Measurements from ENCODE around the gene GPR17. TPM values are rescaled to one million over a fixed set of nuclear protein-coding genes. Genes with fewer than 3 reads are reported as not detected.

The GPR17 gene
- total RNA-seq, 1 experiment from 2014 or later, result not detected

DNA sequence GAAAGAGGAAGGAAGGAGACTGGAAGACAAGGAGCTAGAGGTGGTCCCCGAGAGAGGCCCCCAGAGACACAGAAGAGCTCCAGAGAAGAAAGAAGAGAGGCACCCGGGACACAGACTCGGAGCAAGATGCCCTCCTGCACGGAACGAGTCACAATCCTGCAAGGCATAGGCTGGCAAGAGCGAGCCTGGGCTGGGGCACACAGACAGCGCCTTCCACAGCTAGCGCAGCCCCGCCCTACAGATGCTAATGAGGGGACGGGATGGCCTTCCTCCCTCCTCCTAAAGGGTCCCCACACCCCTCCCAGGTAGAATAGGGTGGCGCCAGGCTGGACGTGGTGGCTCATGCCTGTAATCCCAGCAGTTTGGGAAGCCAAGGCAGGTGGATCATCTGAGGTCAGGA lies 19.8 kb upstream of the GPR17 start:
- DNase-seq (ENCODE audit: low read depth, low spot score), result no peak
- in situ Hi-C loops (cut with HindIII; ENCODE audit: low pct_unique_long_range_greater_than_20kb, low sequenced_read_pairs), result no loop called here

DNA sequence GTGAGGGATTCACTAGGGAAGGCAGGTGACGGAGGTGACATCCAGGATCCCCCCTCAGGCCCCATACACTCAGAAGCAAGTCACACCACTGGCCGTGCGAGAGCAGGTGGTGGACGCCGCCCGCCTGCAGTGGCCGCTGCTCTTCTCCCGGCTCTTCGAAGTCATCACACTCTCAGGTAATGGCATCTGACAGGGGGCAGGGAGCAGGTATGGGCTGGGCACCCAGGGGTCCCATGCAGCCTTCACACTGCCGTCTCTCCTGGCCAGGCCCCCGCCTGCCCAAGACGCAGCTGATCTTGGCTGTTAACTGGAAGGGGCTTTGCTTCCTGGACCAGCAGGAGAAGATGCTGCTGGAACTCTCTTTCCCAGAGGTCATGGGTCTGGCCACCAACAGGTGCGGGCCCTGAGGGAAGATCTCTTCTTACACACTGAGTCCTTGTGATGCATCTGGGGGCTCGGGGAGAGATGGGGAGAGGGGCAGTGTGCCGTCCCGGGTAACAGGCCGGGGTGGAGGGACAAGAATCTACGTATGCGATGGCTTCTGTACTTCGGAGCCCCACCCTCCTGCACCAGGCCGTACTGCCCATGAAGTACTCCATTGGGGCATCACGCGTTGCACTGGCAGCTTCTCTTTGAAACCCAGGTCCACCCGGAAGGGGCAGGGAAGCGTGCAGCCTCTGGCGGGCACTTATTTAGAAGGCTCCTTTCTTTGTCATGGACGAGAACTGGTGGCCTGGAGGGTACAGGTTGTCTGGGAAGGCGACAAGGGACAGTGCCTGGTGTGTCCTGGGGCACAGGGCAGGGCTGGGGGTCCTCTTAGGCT lies 18.8 kb upstream of the GPR17 start:
- in situ Hi-C loops (cut with HindIII; ENCODE audit: low pct_unique_long_range_greater_than_20kb, low sequenced_read_pairs), result no loop called here
- DNase-seq (ENCODE audit: low read depth, low spot score), result no peak

DNA sequence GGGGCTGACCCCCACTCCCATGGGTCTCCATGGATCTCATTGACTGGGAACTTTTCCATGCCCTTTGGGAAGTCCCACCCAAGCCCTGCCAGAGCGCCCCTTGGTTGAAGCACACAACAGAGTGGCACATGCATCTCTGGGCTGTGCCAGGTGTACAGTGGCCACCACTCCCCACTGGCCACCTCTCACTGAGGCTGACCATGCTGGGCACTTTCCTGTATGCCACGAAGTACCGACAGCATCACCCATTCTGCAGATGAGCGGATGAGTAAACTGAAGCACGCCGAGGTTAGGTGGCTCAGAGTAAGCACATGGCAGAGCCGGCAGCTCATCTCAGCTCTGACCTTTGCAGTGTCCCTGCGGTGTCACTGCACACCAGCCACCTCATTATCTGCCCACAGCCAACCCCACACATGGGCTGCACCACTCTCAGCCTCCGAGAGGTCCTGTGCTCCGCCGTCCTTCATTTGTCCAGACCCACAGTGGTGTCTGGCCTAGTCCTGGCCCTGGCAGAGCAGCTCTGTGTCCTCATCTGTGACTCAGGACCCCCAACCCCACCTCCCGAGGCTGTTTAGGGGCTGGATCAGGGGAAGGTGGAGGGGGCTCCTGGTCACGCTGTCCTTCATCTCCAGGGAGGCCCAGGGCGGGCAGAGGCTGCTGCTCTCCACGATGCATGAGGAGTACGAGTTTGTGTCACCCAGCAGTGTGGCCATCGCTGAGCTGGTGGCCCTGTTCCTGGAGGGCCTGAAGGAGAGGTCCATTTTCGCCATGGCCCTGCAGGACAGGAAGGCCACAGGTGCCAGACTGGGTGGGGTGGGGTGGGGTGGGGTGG lies 18.0 kb upstream of the GPR17 start:
- in situ Hi-C loops (cut with HindIII; ENCODE audit: low pct_unique_long_range_greater_than_20kb, low sequenced_read_pairs), result no loop called here
- DNase-seq (ENCODE audit: low read depth, low spot score), result no peak

DNA sequence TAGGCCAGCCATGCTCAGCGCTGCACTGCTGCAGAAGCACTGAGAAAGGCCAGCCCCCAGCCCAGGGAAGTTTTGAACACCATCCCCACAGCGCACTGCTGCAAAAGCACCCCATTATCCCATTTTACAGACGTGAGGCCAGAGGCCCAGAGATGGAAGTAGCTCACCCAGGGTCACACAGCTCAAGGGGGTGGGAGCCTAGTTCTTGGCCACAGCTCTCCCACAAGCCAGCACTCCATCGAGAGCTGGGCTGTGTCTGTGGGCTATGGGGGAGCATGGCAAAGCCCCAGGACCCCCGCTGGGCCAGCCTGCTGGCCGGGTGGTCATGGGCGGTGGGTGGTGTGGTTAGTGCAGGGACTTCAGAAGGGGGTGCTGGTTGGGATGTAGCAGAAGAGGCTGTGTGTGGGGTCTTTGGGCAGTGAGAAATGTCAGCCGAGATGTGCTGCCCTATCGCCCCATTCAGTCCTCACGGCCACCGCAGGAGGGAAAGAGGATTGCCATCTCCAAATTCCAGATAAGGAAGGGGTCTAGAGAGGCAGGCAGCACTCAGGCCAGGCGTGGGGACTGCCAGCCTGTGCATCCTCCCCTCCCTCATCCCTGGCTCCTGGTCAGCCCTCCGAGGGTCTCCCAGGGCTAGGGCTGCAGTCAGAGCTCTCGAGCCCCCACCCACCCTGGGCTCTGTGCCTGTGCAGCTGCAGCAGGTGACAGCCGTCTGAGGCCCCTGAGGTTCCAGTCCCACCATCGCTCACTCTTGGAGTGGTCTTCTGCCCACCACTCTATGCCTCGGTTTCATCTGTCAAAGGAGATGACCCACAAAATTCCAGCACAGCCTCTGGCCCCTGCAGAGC lies 17.0 kb upstream of the GPR17 start:
- no peak for DNase-seq (ENCODE audit: low read depth, low spot score)
- in situ Hi-C loops (cut with HindIII; ENCODE audit: low pct_unique_long_range_greater_than_20kb, low sequenced_read_pairs), result no loop called here

DNA sequence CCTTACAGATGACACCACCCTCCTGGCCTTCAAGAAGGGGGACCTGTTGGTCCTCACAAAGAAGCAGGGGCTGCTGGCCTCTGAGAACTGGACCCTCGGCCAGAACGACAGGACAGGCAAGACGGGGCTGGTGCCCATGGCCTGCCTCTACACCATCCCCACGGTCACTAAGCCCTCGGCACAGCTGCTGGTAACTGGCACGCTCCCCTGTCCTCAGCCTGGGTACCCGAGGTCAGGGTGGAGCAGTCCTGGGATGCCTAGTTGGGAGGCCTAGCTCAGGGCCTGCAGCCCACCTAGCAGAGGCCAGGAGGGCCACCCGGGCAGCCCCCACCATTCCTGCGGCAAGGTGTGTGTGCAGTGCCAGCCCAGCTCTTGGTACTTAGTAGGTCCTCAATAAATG lies 16.3 kb upstream of the GPR17 start:
- in situ Hi-C loops (cut with HindIII; ENCODE audit: low pct_unique_long_range_greater_than_20kb, low sequenced_read_pairs), result no loop called here
- no peak for DNase-seq (ENCODE audit: low read depth, low spot score)

DNA sequence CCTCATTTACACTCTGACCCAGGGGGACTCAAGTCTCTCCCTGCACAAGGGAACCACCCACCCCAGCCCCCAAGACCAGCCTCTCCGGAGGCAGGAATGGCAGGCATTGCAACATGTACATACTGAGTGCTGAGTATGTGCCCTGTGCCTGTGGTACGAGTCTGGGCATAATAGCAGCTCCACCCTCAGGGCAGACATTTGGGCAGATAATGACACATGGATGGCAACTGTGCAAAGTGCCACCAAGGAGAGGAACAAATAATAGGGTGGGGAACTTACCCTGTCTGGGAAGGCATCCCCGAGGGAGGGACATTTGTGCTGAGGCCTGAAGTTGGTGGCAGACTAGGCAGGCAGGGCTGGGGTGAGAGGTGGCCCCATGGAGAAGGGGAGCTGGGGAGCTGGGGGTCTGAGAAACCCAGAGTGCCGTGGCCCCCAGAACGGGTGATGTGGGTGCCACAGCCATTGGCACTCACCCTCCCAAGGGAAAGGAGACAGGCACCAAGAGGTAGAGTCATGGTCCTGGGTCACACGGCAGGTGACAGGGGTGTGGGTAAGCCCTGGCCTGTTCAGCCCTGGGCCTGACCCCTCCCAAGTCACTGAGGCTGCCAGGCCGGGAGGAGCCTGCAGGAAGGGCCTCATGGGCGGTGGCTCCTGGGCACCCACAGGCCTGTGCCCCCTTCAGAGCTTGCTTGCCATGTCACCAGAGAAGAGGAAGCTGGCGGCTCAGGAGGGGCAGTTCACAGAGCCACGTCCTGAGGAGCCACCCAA lies 15.7 kb upstream of the GPR17 start:
- no peak for DNase-seq (ENCODE audit: low read depth, low spot score)
- in situ Hi-C loops (cut with HindIII; ENCODE audit: low pct_unique_long_range_greater_than_20kb, low sequenced_read_pairs), result no loop called here

DNA sequence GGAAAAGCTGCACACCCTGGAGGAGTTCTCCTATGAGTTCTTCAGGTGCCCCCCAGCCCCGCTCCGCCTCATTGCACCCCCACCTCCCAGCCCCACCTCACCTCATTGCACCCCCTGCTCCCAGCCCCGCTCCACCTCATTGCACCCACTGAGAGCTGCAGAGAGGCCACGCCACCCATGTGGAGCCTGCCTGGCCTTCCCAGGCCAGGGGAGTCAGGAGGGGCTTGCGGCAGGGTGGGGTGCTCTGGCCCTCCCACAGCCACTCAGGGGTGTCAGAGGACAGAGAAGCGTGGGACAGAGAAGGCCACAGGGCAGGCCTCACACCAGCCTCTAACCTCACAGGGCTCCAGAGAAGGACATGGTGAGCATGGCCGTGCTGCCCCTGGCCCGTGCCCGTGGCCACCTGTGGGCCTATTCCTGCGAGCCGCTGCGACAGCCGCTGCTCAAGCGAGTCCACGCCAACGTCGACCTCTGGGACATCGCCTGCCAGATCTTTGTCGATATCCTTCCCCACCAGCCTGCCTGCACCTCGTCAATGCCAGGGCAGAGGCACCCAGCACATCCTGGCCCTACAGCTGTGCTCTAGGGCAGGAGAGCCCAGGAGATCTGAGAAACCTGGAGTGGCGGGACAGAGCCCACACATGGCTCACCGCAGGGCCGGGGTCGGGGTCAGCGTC lies 15.0 kb upstream of the GPR17 start:
- in situ Hi-C loops (cut with HindIII; ENCODE audit: low pct_unique_long_range_greater_than_20kb, low sequenced_read_pairs), result no loop called here
- no peak for DNase-seq (ENCODE audit: low read depth, low spot score)

DNA sequence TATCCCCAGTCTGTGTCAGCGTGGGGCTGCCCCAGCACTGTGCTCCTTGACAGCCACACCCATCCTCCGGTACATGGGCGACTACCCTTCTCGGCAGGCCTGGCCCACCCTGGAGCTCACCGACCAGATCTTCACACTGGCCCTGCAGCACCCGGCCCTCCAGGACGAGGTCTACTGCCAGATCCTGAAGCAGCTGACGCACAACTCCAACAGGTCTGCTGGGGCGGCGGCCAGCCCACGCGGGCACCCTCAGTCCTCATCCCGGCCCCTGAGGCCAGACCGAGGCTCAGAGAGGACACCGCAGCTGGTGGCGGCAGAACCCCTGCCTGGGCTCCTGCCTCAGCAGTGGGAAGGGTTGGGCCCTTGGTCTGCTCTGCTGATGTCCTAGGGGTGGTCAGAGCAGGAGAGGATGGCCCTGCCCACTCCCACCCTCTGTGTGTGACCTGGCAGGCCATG lies 14.4 kb upstream of the GPR17 start:
- in situ Hi-C loops (cut with HindIII; ENCODE audit: low pct_unique_long_range_greater_than_20kb, low sequenced_read_pairs), result no loop called here
- DNase-seq (ENCODE audit: low read depth, low spot score), result no peak

DNA sequence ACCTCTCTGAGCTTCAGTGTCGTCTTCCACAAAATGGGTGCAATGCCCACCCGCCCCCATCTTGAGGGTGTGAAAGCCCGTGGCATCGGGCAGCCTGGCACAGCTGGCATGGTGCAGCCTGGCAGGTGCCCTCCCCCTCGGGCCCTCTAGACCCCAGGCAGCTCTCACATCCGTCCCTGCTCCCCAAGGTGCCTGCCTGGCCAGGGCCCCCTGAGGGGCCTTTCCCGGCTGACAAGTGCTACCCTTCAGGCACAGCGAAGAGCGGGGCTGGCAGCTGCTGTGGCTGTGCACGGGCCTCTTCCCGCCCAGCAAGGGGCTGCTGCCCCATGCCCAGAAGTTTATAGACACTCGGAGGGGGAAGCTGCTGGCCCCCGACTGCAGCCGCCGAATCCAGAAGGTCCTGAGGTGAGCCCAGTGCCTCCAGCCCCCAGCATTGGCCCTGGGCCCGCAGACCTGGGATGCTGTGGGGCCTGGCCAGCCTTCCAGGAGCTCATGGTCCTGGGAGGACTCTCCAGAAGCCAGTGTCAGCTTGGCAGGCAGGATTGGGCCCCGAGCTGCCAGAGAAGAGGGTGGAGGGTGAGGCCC lies 13.9 kb upstream of the GPR17 start:
- in situ Hi-C loops (cut with HindIII; ENCODE audit: low pct_unique_long_range_greater_than_20kb, low sequenced_read_pairs), result no loop called here
- DNase-seq (ENCODE audit: low read depth, low spot score), result no peak

DNA sequence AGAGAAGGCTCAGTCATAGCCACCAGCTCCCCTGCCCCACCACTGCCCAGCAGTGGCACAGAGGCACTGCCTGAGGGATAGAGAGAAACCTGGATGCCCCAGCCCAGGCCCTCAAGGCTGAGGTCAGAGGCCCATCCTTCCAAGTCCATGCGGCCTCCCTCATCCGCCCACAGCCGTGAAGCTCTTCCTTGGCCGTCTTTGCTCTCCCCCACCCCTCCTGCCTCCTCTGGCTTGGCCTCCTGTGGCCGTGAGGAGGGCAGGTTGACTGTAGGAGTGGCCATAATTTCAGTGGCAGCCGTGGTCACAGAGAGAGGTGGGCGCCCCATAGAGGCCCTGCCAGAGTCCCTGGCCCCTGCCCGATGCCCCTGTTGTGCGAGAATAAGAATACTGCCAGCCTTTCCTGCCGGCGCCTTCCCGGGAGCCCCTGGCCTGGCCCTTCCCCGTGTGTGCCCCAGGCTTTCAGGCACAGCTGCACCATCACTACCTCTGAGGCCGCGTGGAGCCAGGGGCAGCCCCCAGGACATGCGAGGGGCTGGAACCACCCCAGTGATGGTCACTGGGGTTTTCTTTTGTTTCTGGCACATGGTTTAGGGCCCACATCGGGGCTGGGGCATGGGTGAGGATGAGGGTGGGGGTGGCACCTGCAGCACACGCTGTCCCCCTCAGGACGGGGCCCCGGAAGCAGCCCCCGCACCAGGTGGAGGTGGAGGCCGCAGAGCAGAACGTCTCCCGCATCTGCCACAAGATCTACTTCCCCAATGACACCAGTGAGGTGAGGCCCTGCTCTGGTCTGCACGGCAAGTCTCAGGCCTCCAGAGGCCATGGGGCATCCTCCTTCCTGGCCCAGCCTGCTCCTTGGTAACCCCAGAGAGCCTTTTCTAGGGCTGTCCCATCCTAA lies 13.1 kb upstream of the GPR17 start:
- in situ Hi-C loops (cut with HindIII; ENCODE audit: low pct_unique_long_range_greater_than_20kb, low sequenced_read_pairs), result no loop called here
- DNase-seq (ENCODE audit: low read depth, low spot score), result no peak

DNA sequence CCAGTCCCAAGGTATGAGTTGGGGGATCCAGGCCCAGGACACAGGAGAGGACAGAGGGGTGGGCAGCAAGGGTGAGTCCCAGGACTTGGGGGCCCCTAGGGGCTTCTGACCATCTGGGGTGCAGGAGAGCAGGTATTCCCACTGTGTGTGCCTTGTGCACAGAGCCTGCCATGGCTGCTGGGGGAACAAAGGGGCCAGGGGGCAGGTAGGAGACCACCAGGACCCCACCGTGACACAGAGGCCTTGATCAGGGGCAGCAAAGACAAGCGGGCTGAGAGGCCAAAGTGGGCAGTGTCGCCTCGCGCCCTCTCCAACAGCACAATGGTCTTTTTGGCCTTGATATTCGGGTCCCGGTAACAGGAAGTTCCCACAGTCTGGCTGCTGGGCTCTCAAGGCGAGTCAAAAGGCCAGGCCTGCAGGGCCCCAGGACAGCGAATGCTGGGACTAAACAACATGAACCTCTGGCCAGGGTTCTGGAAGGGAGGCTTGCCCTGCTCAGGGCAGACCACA lies 12.3 kb upstream of the GPR17 start:
- DNase-seq (ENCODE audit: low read depth, low spot score), result no peak
- in situ Hi-C loops (cut with HindIII; ENCODE audit: low pct_unique_long_range_greater_than_20kb, low sequenced_read_pairs), result no loop called here

DNA sequence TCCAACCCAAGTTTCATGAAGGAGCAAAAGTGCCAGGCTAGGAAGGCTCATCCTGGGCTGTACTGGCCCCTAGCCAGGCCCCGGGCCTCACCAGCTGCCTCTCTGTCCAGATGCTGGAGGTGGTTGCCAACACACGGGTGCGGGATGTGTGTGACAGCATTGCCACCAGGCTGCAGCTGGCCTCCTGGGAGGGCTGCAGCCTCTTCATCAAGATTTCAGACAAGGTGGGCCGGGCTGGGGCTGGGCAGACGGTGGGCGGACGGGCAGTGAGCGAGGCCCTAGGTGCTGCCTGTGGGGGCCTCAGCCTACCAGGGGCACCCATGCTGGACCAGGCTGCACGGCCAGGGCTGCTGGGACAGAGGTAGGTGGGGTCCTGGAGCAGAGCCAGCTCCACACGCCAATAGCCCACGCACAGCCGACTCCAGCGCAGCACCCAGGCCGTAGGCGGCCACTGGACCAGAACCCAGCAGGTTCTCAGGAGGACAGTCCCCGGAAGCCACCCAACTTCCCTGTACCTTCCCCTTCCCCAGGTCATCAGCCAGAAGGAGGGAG lies 11.8 kb upstream of the GPR17 start:
- in situ Hi-C loops (cut with HindIII; ENCODE audit: low pct_unique_long_range_greater_than_20kb, low sequenced_read_pairs), result no loop called here
- no peak for DNase-seq (ENCODE audit: low read depth, low spot score)

DNA sequence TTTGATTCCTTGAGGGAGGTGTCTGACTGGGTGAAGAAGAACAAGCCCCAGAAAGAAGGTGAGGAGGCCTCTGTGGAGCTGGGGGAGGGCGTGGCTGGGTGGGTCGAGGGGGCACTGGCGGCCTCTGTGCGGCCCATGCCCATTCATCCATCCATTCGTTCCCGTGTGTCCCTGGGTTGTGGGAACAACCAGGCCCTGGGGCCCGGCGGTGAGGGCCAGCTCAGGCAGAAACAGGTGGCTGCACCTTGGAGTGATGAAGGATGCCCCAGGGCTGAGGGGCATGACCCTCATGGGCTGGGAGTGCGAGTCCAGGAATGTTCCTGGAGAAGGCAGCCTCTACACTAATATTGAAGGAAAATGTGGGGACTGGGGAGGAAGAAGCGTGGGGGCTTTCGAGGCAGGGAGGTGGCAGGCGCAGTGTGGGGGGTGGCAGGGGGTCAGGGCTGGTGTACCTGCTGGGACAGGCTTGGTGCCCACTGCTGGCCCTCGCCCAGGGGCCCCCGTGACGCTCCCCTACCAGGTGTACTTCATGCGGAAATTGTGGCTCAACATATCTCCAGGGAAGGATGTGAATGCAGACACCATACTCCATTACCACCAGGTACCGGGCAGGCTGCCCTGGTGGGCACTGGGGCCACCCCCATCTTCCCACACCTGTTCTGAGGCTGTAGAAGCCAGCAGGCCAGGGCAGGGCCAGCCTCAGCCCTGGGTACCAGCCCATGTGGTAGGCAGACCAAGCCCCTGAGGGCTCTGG lies 11.2 kb upstream of the GPR17 start:
- DNase-seq (ENCODE audit: low read depth, low spot score), result no peak
- in situ Hi-C loops (cut with HindIII; ENCODE audit: low pct_unique_long_range_greater_than_20kb, low sequenced_read_pairs), result no loop called here

DNA sequence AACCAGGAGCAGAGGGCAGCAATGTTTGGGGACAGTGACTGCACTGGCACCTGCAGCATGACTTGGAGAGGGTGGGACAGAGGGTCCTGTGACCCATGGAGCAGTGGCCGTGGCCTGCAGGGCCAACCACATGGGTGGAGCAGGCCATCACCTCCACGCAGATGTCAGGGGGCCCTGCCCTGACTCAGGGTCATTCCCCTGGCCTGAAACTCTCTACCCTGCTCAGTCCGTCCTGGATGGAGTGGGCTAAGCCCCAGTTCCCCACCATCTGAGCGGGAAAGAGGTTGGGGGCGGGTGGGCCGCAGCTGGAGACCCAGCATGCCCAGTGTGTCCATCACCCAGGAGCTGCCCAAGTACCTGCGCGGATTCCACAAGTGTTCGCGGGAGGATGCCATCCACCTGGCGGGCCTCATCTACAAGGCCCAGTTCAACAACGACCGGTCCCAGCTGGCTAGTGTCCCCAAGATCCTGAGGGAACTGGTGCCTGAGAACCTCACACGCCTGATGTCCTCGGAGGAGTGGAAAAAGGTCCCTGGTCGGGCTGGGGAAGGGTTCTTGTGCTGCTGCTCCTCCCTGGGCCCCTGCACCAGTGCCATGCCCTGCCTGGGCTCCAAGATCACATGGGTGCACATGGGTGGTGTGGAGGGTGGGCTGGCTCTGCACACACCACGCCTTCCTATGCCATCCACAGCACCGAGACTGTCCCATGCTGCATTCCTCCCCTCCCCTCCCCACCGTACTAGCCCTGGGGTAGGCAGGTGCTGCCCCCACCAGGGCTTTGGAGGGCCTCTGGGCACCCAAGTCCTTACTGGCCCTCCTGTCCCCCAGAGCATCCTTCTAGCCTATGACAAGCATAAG lies 10.3 kb upstream of the GPR17 start:
- in situ Hi-C loops (cut with HindIII; ENCODE audit: low pct_unique_long_range_greater_than_20kb, low sequenced_read_pairs), result no loop called here
- no peak for DNase-seq (ENCODE audit: low read depth, low spot score)
